DND-41 (cell line): ENCODE results near the gene UBL3.

ENCODE experiments used
- CTCF ChIP-seq: IDR thresholded peaks from 2 replicates; pipeline ENCODE4 v1.5.1; 2012; ENCODE audit warnings: borderline replicate concordance, low read length, moderate library complexity, mild to moderate bottlenecking; ENCODE audit not compliant: poor library complexity, severe bottlenecking; ENCODE audit errors: extremely low read depth
- EZH2 ChIP-seq: IDR thresholded peaks from 3 replicates; pipeline ENCODE4 v1.6.1; 2012; ENCODE audit warnings: borderline replicate concordance, low read depth, mild to moderate bottlenecking, moderate library complexity, low read length, inconsistent platforms; ENCODE audit not compliant: severe bottlenecking

- TF ChIP-seq CTCF (no peak), EZH2 (no peak)
Observed at GRCh38 chr13:29859971-29860370, 9.6 kb upstream of the UBL3 start.
